Activated CD4-positive, CD25-positive, alpha-beta regulatory T cell treated with anti-CD3 and anti-CD28 coated beads, Interleukin-2, amount 50 U/mL, for 72 hours (primary cell): ENCODE results near the gene IGF2BP1.

ENCODE experiments used
- DNase-seq: peaks from one replicate; pipeline ENCODE4 v3.0.0; 2021

IGF2BP1 gene

DNA sequence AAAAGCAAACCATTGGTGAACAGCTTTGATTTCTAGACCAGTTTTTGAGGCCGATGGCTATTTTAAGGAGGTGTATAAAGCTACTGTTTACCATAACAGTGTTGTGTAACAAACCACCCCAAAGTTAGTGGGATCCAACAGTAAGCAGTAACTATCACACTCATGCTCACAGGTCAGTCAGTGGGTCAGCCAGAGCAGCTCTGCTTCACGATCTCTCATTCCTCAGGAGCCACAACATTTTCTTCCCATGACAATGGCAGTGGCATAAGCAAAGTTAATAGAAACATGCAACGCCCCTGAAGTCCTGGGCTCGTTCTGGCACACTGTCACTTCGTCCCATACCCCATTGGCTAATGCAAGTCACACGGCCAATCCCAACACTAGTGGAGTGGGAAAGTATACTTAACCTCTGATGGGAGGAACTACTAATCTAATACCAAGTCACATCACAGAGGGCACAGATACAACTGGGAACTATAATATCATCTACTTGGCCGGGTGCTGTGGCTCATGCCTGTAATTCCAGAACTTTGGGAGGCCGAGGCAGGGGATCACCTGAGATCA is 107.4 kb downstream of the IGF2BP1 start:
- no peak for DNase-seq
